T-helper 22 cell (primary cell): Measurements from ENCODE around the gene UAP1L1.

Source experiments
- DNase-seq: peaks from one replicate; pipeline ENCODE4 v3.0.0-alpha.2; 2020; ENCODE audit warnings: low read depth

The UAP1L1 gene

DNA sequence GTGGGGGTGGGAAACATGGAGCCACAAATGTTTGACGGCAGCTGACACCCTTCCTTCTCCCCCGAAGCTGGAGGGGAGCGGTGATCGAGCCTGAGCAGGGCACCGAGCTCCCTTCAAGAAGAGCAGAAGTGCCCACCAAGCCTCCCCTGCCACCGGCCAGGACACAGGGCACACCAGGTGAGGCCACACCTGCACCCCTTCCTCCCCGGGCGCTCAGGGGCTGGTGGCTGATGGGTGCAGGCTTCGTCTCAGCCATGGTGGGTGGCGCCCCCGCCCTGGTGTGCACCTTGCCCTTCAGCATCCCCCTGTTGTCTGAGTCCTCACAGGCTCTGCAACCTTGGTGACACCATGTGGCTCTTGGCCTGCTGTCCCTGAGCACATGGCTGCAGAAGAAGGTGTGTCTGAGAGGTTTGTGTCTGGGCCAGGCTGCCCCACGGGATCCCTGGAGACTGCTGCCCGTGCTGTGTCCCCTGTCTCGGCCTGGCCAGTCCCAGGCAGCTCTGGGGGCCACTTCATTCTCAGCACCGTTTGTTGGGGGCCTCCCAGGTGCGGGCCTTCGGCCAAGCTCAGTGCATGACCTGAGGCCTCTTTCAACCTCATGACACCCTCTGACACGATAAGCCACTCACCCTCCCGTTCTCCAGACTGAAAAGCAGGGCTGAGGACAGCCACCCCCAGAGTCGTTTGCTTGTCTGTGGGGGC lies 20.6 kb downstream of the UAP1L1 start:
- no peak for DNase-seq

DNA sequence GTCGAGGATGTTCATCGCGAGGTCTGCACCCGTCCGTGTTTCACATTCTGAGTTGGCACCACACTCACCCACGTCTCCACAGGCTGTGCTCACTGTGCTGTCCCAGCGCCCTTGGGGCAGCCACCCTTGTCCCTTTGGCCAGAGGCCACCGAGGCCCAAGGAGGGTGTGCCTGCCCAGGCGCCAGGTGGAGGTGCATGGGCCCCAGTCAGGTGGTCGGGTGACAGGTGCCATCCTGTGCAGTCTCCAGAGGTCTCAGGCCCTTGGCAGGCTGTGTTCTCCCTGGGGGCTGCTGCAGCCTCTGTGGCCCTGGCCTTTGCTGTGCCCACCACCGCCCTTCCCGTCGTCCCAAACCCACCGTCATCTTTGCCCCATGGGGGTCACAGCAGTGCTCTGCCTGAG lies 21.9 kb downstream of the UAP1L1 start:
- no peak for DNase-seq

DNA sequence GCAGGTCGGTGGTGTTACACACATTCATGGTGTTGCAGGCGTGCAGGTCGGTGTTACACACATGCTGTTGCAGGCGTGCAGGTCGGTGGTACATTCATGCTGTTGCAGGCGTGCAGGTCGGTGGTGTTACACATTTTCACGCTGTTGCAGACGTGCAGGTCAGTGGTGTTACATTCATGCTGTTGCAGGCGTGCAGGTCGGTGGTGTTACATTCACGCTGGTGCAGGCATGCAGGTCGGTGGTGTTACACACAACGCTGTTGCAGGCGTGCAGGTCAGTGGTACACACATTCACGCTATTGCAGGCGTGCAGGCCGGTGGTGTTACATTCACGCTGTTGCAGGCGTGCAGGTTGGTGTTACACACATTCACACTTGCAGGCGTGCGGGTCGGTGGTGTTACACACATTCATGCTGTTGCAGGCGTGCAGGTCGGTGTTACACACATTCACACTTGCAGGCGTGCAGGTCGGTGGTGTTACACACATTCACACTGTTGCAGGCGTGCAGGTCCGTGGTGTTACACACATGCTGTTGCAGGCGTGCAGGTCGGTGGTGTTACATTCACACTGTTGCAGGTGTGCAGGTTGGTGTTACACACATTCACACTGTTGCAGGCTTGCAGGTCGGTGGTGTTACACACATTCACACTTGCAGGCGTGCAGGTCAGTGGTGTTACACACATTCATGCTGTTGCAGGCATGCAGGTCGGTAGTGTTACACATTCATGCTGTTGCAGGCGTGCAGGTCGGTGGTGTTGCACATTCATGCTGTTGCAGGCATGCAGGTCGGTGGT lies 26.1 kb downstream of the UAP1L1 start:
- no peak for DNase-seq

DNA sequence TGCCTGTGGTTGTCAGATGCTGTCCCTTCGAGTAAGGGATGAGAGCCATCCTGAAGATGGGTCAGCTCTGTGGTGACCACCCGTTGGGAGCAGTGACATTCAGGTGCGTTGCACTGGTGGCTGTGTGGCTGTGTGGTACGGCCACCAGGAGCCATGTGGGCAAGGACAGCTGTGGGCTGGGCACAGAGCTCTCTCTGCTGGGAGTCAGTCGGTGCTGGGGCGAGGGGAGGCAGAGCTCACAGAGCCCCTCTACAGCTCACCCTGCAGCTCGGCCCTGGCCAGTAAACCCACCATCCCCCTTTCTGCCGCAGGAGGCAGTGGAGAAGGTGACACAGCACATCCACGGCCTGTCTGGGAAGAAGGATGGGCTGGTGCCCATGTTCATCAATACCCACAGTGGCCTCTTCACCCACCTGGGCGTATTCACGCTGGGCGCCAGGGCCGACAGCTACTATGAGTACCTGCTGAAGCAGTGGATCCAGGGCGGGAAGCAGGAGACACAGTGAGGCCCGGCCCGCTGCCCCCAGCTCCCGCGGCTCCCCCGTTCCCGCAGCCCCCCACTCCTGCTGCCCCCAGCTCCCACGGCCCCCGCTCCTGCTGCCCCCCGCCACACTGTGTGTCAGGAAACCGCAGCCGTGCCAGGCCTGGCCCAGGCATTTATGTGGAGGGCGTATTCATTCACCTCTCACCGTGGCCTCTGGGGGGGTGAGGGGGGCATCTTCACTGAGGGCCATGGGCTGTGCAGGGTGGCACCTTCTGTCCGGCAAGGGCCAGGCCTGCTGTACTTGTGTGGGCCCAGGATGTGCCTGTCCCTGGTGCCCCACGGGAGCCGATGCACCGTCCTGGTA lies 28.7 kb downstream of the UAP1L1 start:
- no peak for DNase-seq

DNA sequence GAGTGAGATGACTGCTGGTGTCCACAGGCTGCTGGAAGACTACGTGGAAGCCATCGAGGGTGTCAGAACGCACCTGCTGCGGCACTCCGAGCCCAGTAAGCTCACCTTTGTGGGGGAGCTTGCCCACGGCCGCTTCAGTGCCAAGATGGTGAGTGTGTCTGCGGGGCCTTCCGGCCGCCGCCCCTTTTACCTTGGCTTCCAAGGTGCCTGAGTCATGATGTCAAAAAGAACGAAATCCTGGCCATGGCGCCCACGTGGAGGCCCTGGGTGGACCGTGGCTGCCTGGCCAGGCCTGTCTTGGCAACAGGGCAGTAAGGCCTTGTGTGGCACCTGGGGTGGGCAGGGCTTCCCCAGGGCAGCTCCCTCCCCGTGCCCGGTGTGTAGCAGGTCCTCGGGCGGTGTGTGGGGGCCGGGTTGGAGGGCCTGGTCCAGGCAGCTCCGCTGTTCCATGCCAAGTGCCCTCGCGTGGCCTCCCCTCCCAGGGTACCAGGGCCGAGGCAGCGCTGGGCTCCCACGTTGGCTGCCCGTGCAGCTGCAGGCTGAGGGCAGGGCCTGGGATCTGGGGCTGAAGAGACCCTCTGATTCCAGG lies 29.4 kb downstream of the UAP1L1 start:
- no peak for DNase-seq

DNA sequence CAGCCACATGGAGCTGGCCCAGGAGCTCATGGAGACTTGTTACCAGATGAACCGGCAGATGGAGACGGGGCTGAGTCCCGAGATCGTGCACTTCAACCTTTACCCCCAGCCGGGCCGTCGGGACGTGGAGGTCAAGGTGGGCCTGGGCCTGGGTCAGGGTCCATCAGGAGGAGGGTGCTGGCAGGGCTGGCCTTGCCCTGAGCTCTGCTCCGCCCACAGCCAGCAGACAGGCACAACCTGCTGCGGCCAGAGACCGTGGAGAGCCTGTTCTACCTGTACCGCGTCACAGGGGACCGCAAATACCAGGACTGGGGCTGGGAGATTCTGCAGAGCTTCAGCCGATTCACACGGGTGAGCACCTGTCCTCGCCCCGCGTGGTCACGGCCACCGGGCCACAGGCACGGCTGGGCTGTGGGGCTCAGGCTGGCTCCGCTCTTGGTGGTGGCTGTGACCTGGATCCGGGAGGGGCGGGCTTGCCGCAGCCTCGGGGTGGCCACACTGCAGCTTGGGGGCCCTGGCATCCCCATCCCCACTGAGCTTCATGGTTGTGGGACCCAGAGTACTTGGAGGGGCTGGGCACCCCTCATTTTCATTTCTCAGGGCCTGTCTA lies 30.1 kb downstream of the UAP1L1 start:
- DNase-seq = no peak

DNA sequence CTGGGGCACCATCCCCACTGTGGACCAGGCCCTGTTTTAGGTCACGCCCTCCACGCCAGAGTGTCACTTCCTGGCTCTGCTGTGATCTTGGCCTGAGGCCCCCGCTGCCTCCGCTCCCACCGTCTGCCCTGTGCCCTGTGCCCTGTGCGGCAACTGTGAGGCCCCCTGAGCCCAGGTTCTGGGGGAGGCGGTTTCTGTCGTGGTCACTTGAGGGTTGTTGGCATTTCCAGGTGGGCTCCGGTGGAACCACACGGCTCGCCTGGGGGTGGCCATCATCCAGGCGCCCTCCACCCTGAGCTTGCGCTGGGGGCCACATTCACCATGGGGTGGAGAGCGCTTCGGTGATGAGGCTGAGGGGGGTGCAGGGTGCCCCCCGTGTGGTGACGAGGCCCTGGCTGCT lies 30.7 kb downstream of the UAP1L1 start:
- no peak for DNase-seq

DNA sequence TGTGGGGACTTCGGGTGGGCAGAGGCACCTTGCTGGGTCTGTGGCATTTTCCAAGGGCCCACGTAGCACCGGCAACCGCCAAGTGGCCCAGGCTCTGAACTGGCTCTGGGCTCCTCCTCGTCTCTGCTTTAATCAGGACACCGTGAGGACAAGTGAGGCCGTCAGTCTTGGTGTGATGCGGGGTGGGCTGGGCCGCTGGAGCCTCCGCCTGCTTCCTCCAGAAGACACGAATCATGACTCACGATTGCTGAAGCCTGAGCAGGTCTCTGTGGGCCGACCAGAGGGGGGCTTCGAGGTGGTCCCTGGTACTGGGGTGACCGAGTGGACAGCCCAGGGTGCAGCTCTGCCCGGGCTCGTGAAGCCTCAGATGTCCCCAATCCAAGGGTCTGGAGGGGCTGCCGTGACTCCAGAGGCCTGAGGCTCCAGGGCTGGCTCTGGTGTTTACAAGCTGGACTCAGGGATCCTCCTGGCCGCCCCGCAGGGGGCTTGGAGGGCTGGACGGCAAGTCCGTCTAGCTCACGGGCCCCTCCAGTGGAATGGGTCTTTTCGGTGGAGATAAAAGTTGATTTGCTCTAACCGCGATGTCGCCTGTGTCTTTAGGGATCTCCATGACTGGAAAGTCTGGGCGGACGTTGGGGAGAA lies 31.4 kb downstream of the UAP1L1 start:
- no peak for DNase-seq

DNA sequence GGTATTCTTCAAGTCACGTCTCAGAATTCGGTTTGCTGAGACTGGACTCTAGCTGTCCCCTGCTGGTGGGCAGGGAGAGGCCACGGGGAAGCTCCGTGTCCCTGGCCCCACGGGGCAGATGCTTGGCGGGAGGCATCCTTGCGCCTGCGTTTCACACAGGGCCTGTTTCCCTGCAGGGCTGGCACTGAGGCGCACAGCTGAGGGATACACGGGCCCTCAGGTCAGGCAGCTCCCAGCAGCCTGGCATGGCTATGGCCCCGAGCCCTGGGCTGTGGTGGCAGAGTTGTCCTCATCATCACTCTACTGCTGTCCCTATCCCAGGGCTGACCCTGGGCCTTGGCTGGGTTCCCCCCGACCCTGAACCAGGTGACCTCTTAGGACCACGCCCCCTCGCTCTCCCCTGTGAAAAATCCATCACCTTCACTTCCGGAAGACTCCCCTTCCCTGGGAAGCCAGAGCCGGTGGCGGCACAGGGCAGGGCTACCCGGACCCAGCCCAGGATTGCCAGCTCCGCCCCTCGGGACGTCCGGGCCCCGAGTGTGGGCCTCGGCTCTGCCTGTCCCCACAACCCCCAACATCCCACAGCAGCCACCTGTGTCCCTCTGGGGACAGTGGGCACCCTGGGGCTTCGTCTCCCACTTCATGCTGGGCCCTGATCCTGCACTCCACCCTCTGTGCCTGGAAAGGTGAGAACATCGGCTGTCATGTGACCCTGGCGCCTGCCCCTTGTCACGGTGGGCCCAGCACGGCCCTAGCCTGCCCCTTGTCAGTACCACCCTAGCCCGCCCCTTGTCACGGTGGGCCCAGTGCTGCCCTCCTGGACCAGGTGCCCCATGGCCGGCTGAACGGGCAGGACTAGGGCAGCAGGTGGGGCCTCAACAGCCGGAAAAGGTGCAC lies 32.2 kb downstream of the UAP1L1 start:
- DNase-seq = no peak

DNA sequence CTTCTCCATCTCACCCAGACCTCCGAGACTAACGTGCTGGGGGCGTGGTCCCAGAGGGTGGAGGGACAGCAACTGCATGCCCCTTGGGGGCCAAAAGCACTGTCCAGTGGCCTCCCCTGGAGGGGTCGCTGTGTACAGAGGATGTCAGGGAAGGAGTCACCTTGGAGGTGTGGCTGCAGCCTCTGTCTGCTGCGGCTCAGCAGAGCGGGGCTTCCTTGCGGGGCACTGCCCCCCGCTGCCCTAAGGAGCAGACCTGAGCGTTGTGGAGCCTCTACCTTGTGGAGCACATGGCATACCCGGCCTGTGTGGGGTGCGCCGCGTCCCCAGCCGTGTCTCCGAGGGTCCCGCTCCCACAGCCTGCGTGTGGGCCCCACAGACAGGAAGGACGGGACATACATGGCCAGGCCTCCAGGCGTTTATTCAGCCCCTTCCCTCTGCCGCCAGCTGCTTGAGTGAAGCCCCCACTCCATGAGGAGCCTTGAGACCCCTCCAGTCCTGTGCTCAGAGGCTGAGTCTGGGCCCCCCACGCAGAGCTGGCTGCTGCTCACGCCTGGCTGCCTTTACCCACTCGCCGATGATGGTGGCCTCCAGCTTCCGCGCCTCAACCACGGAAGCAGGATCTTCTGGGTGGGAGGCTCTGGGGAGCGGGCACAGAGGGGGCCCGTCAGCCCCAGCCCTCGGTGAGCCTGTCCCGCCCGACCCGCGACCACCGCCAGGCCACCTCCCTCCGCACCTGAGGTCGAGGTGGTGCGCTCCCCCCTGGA lies 33.0 kb downstream of the UAP1L1 start:
- DNase-seq = no peak

DNA sequence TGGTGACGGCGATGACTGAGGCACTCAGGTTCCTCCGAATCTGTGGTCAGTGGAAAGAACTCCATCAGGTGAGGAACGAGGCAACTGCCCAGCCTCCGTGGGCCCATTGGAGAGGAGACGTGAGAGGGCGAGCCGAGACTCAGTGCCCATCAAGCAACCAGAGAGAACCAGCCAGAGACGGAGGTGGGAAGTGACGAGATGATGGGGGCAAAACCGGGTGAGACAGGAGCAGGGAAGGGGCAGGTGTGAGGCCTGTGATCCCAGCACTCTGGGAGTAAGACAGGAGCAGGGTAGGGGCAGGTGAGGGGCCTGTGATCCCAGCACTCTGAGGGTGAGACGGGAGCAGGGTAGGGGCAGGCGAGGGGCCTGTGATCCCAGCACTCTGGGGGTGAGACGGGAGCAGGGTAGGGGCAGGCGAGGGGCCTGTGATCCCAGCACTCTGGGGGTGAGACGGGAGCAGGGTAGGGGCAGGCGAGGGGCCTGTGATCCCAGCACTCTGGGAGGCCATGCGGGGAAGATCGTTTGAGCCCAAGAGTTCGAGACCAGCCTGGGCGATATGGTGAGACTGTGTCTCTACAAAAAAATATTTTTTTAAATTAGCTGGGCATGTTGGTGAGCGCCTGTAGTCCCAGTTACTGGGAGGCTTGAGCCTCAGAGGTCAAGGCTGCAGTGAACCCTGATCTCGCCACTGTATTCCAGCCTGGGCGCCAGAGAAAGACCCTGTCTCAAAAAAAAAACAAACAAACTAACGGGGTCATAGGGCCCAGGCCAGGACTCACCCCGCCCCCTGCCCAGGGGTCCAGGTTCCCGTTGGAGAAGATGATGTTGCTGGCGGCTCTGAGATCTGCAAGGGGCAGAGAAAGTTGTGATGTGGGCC lies 33.8 kb downstream of the UAP1L1 start:
- no peak for DNase-seq

DNA sequence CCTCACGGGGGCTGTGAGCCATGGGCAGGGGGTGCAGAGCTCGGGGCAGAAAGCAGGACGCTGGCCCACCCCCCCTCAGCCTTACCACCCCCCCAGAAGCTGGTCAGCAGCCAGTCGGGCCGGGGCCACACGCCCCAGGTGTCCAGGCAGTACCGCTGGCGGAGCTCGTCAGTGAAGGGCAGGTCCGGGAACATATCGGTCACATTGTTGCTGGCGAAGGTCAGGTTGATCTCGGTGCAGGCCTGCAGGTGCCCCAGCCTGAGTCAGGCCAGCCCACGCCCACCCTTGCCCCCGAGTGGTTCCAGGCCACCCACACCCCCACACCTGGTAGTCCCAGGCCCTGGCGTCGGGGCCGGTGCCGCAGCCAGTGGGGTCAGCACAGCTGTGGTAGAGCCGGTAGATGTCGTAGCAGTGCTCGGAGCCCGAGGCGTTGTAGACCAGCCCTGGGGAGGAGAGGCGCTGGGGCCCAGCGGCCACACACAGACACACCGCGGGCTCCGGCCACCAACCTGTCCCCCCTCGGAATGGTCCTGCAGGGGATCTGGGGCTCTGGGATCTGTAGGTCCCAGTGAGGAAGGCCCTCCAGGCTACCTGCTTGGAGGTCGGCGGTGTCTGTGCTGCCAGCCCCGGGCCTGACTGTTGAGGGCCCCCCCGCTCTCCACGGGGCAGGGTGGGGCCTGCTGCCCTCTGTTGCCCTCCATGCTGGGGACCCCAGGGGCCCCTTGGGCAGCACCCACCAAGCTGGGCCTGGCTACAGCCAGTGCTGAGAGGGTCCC lies 34.7 kb downstream of the UAP1L1 start:
- no peak for DNase-seq

DNA sequence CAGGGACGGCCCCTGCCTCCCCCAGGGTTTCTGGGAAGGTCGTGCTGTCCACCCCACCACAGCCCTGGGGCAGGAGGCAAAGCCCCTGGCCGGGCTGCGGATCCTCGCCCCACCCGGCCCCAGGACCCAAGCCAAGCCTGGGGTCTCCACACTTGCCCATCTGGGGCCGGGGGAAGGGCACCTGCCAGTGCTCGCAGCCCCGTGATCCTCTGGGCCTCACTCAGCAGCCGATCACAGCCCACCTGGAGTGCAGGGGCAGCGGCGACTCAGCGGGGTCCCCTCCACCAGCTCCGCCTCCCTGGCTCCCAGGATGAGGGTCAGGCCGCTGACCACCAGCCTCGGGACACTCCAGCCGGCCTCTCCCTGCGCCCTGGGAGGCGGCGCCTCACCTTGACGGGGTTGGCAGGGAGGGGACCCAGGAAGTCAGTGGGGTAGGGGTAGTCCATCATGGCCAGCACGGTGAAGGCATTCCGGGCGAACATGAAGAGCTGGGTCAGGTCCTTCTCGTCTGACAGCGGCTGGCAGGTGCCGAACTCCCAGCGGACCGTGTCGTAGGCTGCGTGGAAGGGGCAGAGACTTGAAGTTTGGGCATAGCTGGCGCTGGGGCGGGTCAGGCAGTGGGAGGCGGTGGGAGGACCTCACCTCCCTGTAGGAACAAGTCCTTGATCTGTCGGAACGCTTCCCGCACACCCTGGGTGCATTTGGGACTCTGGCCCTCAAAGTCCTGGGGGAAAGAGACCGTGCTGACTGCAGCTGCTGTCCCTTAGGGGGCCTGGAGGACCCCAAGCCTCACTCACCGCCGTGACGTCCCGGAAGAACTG lies 35.5 kb downstream of the UAP1L1 start:
- DNase-seq = no peak

DNA sequence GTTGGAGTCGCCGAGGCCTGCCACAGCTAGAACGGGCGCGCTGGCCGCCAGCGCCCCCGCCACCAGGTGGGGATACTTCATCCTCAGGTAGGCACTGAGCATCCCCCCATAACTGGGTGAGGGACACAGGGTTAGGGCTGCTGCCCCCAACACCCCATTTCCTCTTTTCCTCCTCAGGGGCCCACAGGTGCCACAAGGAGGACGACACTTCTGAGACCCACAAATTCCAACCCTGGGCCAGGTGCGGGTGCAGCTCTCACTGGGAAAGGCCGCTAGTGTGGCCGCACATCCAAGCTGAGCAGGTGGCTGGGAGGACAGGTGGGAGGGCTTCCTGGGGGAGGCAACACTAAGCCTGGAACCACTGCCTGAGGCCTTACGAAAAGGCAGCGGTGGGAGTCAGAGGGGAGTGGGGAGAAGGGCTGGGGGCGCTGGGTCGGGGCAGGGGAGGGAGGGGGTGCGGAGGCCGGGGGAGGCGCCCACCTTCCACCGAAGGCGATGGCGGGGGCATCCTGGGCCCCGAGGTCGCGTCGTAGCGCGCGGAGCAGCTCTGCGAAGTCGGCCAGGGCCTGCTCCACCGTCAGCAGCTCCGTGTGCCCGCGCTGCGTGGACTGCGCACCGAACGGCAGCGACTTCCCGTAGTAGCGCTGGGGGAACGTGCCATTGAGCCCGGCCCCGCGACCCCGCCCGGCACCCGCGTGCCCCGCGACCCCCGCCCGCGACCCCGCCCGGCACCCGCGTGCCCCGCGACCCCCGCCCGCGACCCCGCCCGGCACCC lies 36.3 kb downstream of the UAP1L1 start:
- DNase-seq = no peak

DNA sequence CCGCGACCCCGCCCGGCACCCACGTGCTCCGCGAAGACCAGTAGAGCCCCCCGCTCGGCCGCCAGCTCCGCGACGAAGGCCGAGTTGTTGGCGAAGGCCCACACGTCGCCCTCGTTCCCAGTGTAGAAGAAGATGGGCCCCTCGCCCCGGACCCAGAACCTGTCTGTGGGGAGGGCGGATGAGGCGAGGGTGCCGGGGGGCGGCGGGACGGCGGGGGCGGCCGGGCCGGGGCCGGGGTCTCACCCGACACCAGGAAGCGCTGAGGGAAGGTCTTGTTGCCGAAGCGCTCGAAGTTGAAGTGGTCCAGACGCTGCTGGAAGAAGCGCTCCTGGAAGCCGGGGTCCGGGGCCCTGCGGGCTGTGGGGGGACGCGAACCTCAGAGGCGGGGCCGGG lies 36.9 kb downstream of the UAP1L1 start:
- no peak for DNase-seq
